Choroid plexus epithelial cell (primary cell): ENCODE measurements around the gene ADAM11.
"Not testable (repeated sequence)": the region's sequence is repeated elsewhere in the genome, so short reads cannot be mapped to it uniquely, and the experiment has no call there.

Experiments used
- DNase-seq: peaks from one replicate; pipeline ENCODE4 v3.0.0-alpha.2; 2010; ENCODE audit warnings: low read depth
- H3K4me3 ChIP-seq: 2 replicates; pipeline ENCODE4 v1.5.1; 2011; ENCODE audit warnings: low read depth, mild to moderate bottlenecking, control low read depth, low read length, moderate library complexity
- TF ChIP-seq, protein P1 (sequence below): conservative IDR thresholded peaks from 2 replicates; pipeline ENCODE4 v1.5.1; 2011; ENCODE audit warnings: low read depth, mild to moderate bottlenecking, control low read depth, inconsistent platforms, low read length, moderate library complexity

The ADAM11 gene

DNA sequence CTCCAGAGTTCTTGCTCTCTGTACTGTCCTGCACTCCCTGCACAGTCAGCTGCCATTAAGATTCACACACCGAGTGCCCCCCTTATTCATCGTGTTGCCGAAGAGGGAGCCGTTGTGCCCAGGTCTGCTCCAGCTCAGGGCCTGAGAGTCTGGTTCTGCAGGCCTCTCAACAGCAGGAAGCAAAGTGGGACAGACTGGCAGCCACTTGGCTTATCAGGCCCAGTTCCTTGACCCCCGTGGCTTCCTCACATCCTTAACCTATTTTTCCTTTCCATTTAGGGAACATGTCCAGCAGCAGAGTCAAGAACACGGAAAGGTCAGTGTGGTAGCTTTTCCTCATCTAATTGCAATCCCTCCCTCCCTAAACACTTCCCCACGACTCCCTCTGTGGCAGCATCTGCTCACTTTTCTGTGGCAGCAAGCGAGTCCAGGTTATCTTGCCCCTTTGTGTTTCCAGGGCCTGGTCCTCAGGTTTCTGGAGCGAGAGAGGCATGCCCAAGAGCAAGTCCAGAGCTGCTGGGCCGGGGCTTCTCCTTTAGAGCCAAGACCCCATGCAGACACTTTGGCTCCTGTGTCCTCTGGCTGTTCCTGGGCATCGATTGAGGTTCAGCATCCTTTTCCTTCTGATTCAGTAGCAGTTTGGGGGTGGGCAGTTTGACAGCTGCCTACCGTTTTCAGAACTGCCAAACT lies 22.1 kb upstream of the ADAM11 start:
- TF ChIP-seq, protein P1, sequence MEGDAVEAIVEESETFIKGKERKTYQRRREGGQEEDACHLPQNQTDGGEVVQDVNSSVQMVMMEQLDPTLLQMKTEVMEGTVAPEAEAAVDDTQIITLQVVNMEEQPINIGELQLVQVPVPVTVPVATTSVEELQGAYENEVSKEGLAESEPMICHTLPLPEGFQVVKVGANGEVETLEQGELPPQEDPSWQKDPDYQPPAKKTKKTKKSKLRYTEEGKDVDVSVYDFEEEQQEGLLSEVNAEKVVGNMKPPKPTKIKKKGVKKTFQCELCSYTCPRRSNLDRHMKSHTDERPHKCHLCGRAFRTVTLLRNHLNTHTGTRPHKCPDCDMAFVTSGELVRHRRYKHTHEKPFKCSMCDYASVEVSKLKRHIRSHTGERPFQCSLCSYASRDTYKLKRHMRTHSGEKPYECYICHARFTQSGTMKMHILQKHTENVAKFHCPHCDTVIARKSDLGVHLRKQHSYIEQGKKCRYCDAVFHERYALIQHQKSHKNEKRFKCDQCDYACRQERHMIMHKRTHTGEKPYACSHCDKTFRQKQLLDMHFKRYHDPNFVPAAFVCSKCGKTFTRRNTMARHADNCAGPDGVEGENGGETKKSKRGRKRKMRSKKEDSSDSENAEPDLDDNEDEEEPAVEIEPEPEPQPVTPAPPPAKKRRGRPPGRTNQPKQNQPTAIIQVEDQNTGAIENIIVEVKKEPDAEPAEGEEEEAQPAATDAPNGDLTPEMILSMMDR, result no peak

DNA sequence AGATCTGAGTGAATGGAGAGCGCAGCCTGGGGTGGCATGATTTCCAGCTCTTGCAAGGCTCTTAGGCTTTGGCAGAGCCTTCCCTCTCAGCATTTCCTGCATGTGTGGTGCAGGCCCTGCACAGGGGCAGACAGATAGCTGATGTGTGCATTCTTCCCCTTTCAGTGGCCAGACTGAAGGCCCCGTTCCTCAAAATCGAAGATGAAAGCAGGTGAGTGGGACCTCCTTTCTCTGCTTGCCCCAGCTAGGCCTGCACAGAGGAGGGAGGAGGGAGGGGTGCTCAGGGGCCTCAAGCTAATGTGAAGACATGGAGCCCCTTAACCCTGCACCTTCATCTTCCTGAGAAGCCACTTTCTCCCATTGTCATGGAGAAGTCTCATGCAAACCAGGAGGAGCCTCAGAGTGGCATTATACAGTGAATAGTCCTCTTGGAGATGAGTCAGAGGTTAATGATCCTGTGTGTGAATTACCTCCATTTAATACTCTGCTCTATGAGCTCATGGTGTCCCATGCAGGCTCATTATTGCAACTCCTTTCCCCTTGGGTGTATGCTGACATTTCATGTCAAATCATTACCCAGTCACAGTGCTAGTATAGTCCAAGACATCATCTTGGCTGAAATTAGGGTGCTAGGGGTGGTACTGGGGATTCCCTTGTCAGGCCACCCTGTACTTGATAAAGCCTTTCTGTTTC lies 20.4 kb upstream of the ADAM11 start:
- TF ChIP-seq, protein P1, result no peak
- no peak for DNase-seq
- H3K4me3 ChIP-seq, result no peak overlapping the region

More for the DNA sequence above, 22.1 kb upstream of the ADAM11 start:
- DNase-seq, result no peak
- no peak overlapping the region for H3K4me3 ChIP-seq

DNA sequence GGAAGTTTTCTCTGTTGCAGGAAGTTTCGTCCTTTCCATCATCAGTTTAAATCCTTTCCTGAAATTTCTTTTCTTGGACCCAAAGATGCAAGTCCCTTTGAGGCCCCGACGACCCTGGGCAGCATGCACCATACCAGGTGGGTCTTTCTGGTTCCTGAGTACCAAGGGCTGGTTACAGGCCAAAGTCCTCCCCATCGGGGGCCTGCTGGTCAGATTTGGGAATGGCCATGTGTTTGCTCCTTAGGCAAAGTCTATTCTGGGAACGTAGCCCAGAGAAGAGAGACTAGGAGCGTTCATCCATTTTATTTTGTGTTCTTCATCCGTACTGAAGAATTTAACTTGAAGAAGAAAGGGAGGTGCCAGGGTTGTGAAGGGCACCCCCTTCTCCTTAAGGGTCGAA lies 17.5 kb upstream of the ADAM11 start:
- H3K4me3 ChIP-seq, result no peak overlapping the region
- DNase-seq, result no peak
- TF ChIP-seq, protein P1, result no peak

DNA sequence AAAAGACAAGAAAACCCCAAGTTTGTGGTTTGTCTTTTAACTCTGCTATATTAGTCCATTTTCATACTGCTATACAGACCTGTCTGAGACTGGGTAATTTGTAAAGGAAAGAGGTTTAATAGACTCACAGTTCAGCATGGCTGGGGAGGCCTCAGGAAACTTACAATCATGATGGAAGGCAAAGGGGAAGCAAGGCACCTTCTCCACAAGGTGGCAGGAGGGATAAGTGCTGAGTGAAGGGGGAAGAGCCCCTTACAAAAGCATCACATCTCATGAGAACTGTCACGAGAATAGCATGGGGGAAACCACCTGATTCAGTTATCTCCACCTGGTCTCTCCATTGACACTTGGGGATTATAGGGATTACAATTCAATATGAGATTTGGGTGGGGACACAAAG lies 13.5 kb upstream of the ADAM11 start:
- DNase-seq, result no peak
- H3K4me3 ChIP-seq, result no peak overlapping the region
- TF ChIP-seq, protein P1, result peak; percentile 14

DNA sequence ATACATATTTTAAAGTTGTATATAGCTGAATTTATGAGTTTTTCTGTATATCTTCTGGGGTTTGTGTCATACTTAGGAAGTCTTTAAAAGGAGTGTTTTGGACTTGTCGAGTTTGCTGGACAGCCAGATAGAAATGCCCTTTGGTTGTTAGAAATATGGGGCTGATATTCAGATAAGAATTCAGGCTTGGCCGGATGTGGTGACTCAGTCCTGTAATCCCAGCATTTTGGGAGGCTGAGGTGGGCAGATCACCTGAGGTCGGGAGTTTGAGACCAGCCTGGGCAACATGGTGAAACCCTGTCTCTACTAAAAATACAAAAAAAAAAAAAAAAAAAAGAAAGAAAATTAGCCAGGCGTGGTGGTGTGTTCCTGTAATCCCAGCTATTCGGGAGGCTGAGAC lies 13.1 kb upstream of the ADAM11 start:
- not testable (repeated sequence) for DNase-seq, H3K4me3 ChIP-seq

DNA sequence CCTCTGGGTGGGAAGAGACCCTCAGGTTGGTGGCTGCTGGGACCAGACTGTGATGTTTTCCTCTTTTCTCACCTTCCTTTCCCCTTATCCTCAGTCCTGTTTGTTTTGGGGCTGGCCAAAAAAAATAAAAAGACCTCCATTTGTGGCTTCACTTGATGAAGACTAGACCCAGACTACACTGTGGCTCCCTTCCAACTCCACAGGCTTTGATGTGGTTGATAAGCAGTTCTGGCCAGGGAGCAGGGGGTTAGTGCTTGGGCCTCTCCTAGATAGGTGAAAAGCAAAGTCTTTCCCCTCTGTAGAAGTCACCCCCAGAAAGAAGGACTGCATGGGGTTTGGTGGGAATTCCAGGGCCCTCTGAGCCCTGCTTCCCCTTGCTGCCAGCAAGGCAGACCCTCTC lies 11.2 kb upstream of the ADAM11 start:
- TF ChIP-seq, protein P1, result no peak
- peak; percentile 15 for DNase-seq
- H3K4me3 ChIP-seq, result no peak overlapping the region

DNA sequence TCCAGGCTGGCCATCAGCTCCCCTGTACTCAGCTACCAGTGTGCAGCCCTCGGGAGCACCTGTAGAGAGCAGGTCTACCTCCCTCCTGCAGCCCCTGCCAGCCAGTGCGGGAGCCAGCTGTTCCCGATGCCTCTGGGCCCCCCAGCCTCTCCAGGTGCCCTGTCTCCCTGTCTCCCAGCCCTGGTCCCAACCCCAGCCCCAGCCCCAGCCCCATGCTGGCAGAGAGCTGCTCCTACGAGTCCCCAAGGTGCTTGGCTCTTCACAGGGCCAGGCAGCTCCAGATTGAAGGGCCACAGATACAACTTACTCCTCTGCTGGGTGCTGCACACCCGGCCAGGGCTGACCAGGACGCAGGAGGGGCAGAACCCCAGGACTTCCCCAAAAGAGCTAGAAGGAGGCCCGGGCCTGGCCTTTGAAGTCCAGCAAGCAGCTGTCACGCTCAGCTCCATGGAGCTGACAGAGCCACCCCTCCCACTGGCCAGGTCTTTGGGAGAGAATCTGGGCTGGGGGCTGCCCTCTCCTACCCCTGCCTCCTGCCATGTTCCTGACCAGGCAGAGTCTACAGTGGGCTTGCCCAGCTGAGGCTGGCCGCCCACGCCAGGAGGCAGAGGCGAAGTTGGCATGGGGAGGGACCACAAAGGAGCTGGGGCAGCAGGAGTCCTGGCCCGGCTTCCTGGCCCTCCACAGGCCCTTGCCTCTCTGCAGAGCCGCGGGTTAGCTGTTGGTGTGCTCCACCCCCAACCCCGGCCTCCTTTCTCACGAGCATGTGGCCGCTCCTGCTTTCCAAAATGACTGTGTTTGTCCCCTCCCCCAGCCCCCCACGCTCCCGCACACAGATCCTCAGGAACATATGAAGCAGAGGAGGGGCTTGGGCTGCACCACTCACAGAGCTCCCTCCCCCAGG lies 9.5 kb upstream of the ADAM11 start:
- TF ChIP-seq, protein P1, result no peak

More for the DNA sequence above, 9.5 kb upstream of the ADAM11 start:
- H3K4me3 ChIP-seq, result no peak overlapping the region
- DNase-seq, result no peak
